ENCODE data around the gene YIF1B.
"Not testable (repeated sequence)": the region's sequence is repeated elsewhere in the genome, so short reads cannot be mapped to it uniquely, and the experiment has no call there.

The YIF1B gene

GRCh38 chr19:38315657-38316476 is at the start of gene YIF1B:
YIF1B (minus strand) TSS chr19:38315947; CDS start chr19:38315917, 30 bp downstream.
- no peak for TF ChIP-seq CTCF (IDR thresholded peaks at IDR 0.05; ENCODE audit: extremely low read depth, insufficient read depth, missing control alignments)
- in situ Hi-C loops (cut with MboI; ENCODE audit: low pct_unique_long_range_greater_than_20kb, low sequenced_read_pairs, unreplicated experiment), result no loop called here
- DNase-seq (ENCODE audit: low spot score), result peak; percentile 99

- in situ Hi-C loops (cut with MboI; ENCODE audit: low pct_unique_long_range_greater_than_20kb, low sequenced_read_pairs, unreplicated experiment); DNase-seq (ENCODE audit: low spot score): not testable (repeated sequence)
Measured at GRCh38 chr19:38362946-38363688, 47.4 kb upstream of the YIF1B start.

- DNase-seq (ENCODE audit: low spot score), result peak; percentile 82
- no peak for TF ChIP-seq CTCF (IDR thresholded peaks at IDR 0.05; ENCODE audit: extremely low read depth, insufficient read depth, missing control alignments)
- in situ Hi-C loops (cut with MboI; ENCODE audit: low pct_unique_long_range_greater_than_20kb, low sequenced_read_pairs, unreplicated experiment), result no loop called here
Measured at GRCh38 chr19:38362076-38362945, 46.6 kb upstream of the YIF1B start.

- peak; percentile 19 for TF ChIP-seq CTCF (IDR thresholded peaks at IDR 0.05; ENCODE audit: extremely low read depth, insufficient read depth, missing control alignments)
- DNase-seq (ENCODE audit: low spot score), result peak; percentile 87
- in situ Hi-C loops (cut with MboI; ENCODE audit: low pct_unique_long_range_greater_than_20kb, low sequenced_read_pairs, unreplicated experiment), result no loop called here
Measured at GRCh38 chr19:38361633-38362075, 45.9 kb upstream of the YIF1B start.

- no peak for TF ChIP-seq CTCF (IDR thresholded peaks at IDR 0.05; ENCODE audit: extremely low read depth, insufficient read depth, missing control alignments)
- no peak for DNase-seq (ENCODE audit: low spot score)
- in situ Hi-C loops (cut with MboI; ENCODE audit: low pct_unique_long_range_greater_than_20kb, low sequenced_read_pairs, unreplicated experiment), result no loop called here
Measured at GRCh38 chr19:38360839-38361631, 45.3 kb upstream of the YIF1B start.

GRCh38 chr19:38360351-38360750 is 44.6 kb upstream of the YIF1B start:
- no peak for DNase-seq (ENCODE audit: low spot score)
- in situ Hi-C loops (cut with MboI; ENCODE audit: low pct_unique_long_range_greater_than_20kb, low sequenced_read_pairs, unreplicated experiment), result no loop called here
- no peak for TF ChIP-seq CTCF (IDR thresholded peaks at IDR 0.05; ENCODE audit: extremely low read depth, insufficient read depth, missing control alignments)
